HepG2 (cell line): ENCODE measurements around the gene PRKAR1B. TPM values are rescaled to one million over a fixed set of nuclear protein-coding genes. Genes with fewer than 3 reads are reported as not detected.

Source experiments
- ATAC-seq: fragments of 200-7000 bp; cut with Tn5 transposase; 3 replicates; pipeline ENCODE4 v1.9.1; 2020; ENCODE audit warnings: mild to moderate bottlenecking, moderate library complexity
- BruUV-seq: library from RNA; stranded (reverse); fragments of 400-500 nt; replicated peaks from 2 replicates; lab custom pipeline; 2021; lab: Mats Ljungman, UMichigan
- CTCF ChIA-PET: fragments of 300-600 bp; formaldehyde crosslinking; extraction: SDS; loops from one replicate; lab custom pipeline; 2021; ENCODE audit warnings: low total read pairs, inconsistent platforms, low intra/inter-chr PET ratio; lab: Yijun Ruan, JAX
- POLR2A ChIA-PET: fragments of 350-600 bp; sonication (Branson Sonifier 250); formaldehyde crosslinking; loops from one replicate; lab custom pipeline; 2020; ENCODE audit warnings: antibody characterized with exemption, inconsistent platforms; lab: Yijun Ruan, JAX
- DNase-seq: peaks from one replicate; pipeline ENCODE4 v3.0.0-alpha.2; 2015; ENCODE audit warnings: low spot score
- FAIRE-seq: peaks from 3 replicates; lab custom pipeline; 2011; peaks lifted over from hg19 to GRCh38; lab: Jason Lieb, UNC
- H2AFZ ChIP-seq: one replicate; pipeline ENCODE4 v1.6.1; 2011; ENCODE audit warnings: low read length, inconsistent platforms
- H3K27ac ChIP-seq: fragments of 300-600 bp; 3 replicates; pipeline ENCODE4 v1.8.0; 2011; ENCODE audit warnings: mixed run types, mild to moderate bottlenecking, mixed read lengths, low read length, inconsistent platforms; ENCODE audit not compliant: insufficient read depth; ENCODE audit errors: extremely low read length
- H3K27me3 ChIP-seq, 2 experiments: fragments of 200-600 bp in 1 of 2; 2 replicates in 1 of 2; 3 replicates in 1 of 2; pipeline versions ENCODE4 v1.6.0 to v1.8.0; 2011; ENCODE audit warnings: low read length in 2 of 2, mild to moderate bottlenecking in 2 of 2, moderate library complexity in 2 of 2, inconsistent platforms in 1 of 2; ENCODE audit not compliant: insufficient read depth in 2 of 2, control insufficient read depth in 1 of 2
- H3K36me3 ChIP-seq, 2 experiments: fragments of 200-600 bp in 1 of 2; replicated peaks in 1 of 2; 2 replicates in 1 of 2; 3 replicates in 1 of 2; pipeline versions ENCODE4 v1.5.1 to v1.8.0; 2011; ENCODE audit warnings: low read length in 2 of 2, inconsistent platforms in 1 of 2; ENCODE audit not compliant: insufficient read depth in 2 of 2, control insufficient read depth in 1 of 2
- H3K4me1 ChIP-seq: 2 replicates; pipeline ENCODE4 v1.5.1; 2012; ENCODE audit warnings: low read length, inconsistent platforms; ENCODE audit not compliant: insufficient read depth
- H3K4me2 ChIP-seq: 2 replicates; pipeline ENCODE4 v1.6.0; 2011; ENCODE audit warnings: low read depth, low read length, inconsistent platforms
- H3K4me3 ChIP-seq, 3 experiments: fragments of 200-600 bp in 1 of 3; sonication (generic), shearing (Covaris generic) in 1 of 3; replicated peaks in 1 of 3; 2 replicates each; pipeline ENCODE4 v1.5.1; 2011 to 2016; ENCODE audit warnings: low read length in 3 of 3, inconsistent platforms in 2 of 3, low read depth in 2 of 3, mild to moderate bottlenecking in 2 of 3, control low read depth in 1 of 3, mixed read lengths in 1 of 3; ENCODE audit not compliant: insufficient read depth in 1 of 3
- H3K79me2 ChIP-seq: one replicate; pipeline ENCODE4 v1.6.1; 2011; ENCODE audit warnings: low read length, inconsistent platforms; ENCODE audit not compliant: insufficient read depth
- H3K9ac ChIP-seq: 2 replicates; pipeline ENCODE4 v1.6.0; 2011; ENCODE audit warnings: mild to moderate bottlenecking, low read depth, low read length, inconsistent platforms; ENCODE audit not compliant: insufficient read depth
- H3K9me3 ChIP-seq: 2 replicates; pipeline ENCODE4 v1.5.1; 2012; ENCODE audit warnings: mild to moderate bottlenecking, low read length
- H4K20me1 ChIP-seq: 2 replicates; pipeline ENCODE4 v1.6.0; 2011; ENCODE audit warnings: inconsistent platforms, mild to moderate bottlenecking, low read length, moderate library complexity; ENCODE audit not compliant: insufficient read depth
- BCL6 ChIP-seq: IDR thresholded peaks from 2 replicates; pipeline ENCODE4 v1.6.1; 2016; ENCODE audit warnings: missing genetic modification reagents, missing compliant biosample characterization
- SP5 ChIP-seq: IDR thresholded peaks from 2 replicates; pipeline ENCODE4 v1.6.1; 2016; ENCODE audit warnings: low read depth, borderline replicate concordance
- ZFP36L2 ChIP-seq: sonication (generic); formaldehyde crosslinking; IDR thresholded peaks from 2 replicates; pipeline ENCODE4 v1.4.0; 2020; ENCODE audit warnings: missing genetic modification reagents
- ZFP82 ChIP-seq: sonication (generic); formaldehyde crosslinking; IDR thresholded peaks from 2 replicates; pipeline ENCODE4 v1.5.1; 2020; ENCODE audit warnings: mild to moderate bottlenecking, missing genetic modification reagents, borderline replicate concordance
- WGBS: methylation state at CpG from one replicate; pipeline ENCODE4 v1.1.6; 2017; ENCODE audit warnings: low lambda C conversion rate; 5-methylcytosine and 5-hydroxymethylcytosine counted together
- in situ Hi-C: cut with HindIII; loops from 2 replicates; pipeline ENCODE4 v1.10.0; 2017; ENCODE audit warnings: low pct_unique_long_range_greater_than_20kb; ENCODE audit not compliant: extremely low pct_ligation_motif_present
- intact Hi-C: fragments of 100-400 bp; cut with micrococcal nuclease; formaldehyde crosslinking; loops from one replicate; pipeline ENCODE4 v1.10.0; 2022; ENCODE audit not compliant: unreplicated experiment
- polyA plus RNA-seq, 8 experiments: library from polyadenylated mRNA; depleted of rRNA in 3 of 8; stranded (reverse) in 7 of 8; unstranded in 1 of 8; fragments of >200 nt; fragmentation: Illumina TruSeq in 4 of 8; extraction: Trizol in 4 of 8; gene quantifications; 2 replicates each; pipeline versions ENCODE4 v1.2.1 to v1.2.3, GENCODE V29; 2011 to 2016; ENCODE audit warnings: low read depth in 4 of 8, missing spikeins in 1 of 8, mixed read lengths in 1 of 8; ENCODE audit not compliant: insufficient read depth in 1 of 8
- total RNA-seq, 5 experiments: library from RNA; depleted of rRNA; stranded (reverse); fragments of >200 nt; fragmentation: Illumina TruSeq; extraction: Trizol; gene quantifications; 2 replicates each; pipeline ENCODE4 v1.2.3, GENCODE V29; 2016; ENCODE audit warnings: low read depth in 1 of 5
- TF ChIP-seq, protein P1 (sequence below): fragments of 450-650 bp; IDR thresholded peaks from 2 replicates; pipeline ENCODE4 v1.6.1; 2016
- TF ChIP-seq, protein P2 (sequence below): sonication (generic); formaldehyde crosslinking; IDR thresholded peaks from 2 replicates; pipeline ENCODE4 v1.5.0; 2020; ENCODE audit warnings: mild to moderate bottlenecking, missing genetic modification reagents

Gene PRKAR1B
- total and polyA plus RNA-seq, 2 of the 13 experiments (the other 11 are each of a cell fraction or from before 2014, with no cell fraction given) = 7.9 to 28.2 TPM

GRCh38 chr7:698515-699475 lies 28.3 kb downstream of the PRKAR1B start:
- CTCF ChIA-PET = no interaction called here

More at GRCh38 chr7:698515-699475, 28.3 kb downstream of the PRKAR1B start:
- Histone ChIP-seq H4K20me1 (no peaks in the 10 kb centered on the region), H3K36me3 (peaks cover 3 to 24% of the 10 kb centered on the region in 2 experiments; a peak in 4 of 5 replicates), H2AFZ (no peak overlapping the region), H3K27ac (no peak overlapping the region), H3K4me2 (no peak overlapping the region), H3K4me3 (no peak overlapping the region), H3K27me3 (no peaks in the 10 kb centered on the region), H3K9ac (no peak overlapping the region), H3K4me1 (no peaks in the 10 kb centered on the region), H3K9me3 (peaks cover 8% of the 10 kb centered on the region; the same call in 1 of the 2 replicates), H3K79me2 (no peaks in the 10 kb centered on the region)
- DNase-seq = no peak
- 96% methylated on average over 17 of the region's 23 CpGs for WGBS
- ATAC-seq = no peak
- intact Hi-C loops = no loop called here
- FAIRE-seq = no peak
- TF ChIP-seq, protein P1, sequence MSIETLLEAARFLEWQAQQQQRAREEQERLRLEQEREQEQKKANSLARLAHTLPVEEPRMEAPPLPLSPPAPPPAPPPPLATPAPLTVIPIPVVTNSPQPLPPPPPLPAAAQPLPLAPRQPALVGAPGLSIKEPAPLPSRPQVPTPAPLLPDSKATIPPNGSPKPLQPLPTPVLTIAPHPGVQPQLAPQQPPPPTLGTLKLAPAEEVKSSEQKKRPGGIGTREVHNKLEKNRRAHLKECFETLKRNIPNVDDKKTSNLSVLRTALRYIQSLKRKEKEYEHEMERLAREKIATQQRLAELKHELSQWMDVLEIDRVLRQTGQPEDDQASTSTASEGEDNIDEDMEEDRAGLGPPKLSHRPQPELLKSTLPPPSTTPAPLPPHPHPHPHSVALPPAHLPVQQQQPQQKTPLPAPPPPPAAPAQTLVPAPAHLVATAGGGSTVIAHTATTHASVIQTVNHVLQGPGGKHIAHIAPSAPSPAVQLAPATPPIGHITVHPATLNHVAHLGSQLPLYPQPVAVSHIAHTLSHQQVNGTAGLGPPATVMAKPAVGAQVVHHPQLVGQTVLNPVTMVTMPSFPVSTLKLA = peak; percentile 38; the same call in 1 of the 2 replicates
- TF ChIP-seq BCL6 = no peak
- TF ChIP-seq ZFP82 (CRISPR knock-in tag) = no peak
- TF ChIP-seq, protein P2, sequence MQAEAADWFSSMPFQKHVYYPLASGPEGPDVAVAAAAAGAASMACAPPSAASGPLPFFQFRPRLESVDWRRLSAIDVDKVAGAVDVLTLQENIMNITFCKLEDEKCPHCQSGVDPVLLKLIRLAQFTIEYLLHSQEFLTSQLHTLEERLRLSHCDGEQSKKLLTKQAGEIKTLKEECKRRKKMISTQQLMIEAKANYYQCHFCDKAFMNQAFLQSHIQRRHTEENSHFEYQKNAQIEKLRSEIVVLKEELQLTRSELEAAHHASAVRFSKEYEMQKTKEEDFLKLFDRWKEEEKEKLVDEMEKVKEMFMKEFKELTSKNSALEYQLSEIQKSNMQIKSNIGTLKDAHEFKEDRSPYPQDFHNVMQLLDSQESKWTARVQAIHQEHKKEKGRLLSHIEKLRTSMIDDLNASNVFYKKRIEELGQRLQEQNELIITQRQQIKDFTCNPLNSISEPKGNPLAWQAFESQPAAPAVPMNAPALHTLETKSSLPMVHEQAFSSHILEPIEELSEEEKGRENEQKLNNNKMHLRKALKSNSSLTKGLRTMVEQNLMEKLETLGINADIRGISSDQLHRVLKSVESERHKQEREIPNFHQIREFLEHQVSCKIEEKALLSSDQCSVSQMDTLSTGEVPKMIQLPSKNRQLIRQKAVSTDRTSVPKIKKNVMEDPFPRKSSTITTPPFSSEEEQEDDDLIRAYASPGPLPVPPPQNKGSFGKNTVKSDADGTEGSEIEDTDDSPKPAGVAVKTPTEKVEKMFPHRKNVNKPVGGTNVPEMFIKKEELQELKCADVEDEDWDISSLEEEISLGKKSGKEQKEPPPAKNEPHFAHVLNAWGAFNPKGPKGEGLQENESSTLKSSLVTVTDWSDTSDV = no peak
- TF ChIP-seq ZFP36L2 (CRISPR knock-in tag) = no peak
- TF ChIP-seq SP5 (CRISPR knock-in tag) = no peak
- POLR2A ChIA-PET = no interaction called here
- BruUV-seq = no TSS peak
- in situ Hi-C loops = no loop called here
